ENCODE measurements around the gene CNTNAP2. TPM values are rescaled to one million over a fixed set of nuclear protein-coding genes. Genes with fewer than 3 reads are reported as not detected.

CNTNAP2 gene
- total and polyA plus RNA-seq, 2 donors (not counting 1 experiment from before 2014, with no cell fraction given) = not detected

DNA sequence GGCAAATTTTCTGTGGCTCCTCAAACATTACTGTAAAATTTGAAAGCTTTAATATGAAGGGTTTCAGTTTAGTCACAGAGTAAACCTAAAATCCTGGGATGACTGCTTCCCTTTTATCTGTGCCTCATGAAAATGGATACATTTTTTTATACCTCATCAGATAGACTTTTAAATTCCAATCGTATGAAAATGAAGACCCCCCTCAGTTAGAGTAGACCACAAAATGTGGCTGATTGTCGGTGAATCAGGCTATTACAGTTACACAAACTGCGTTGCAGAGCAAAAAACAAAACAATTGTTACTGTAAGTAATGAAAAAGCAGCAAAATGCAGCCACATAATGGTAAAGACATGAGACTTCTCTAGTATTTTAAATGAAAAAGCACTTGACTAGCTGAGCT lies 296.2 kb downstream of the CNTNAP2 start:
- DNase-seq (ENCODE audit: low read depth in 2 of 2) = peak in 1 of 2 donors; percentile 7
- Histone ChIP-seq H3K9ac (ENCODE audit: insufficient read depth, low read length) (no peak overlapping the region), H2AFZ (ENCODE audit: low read length) (no peak overlapping the region), H3K9me3 (ENCODE audit: control insufficient read depth, insufficient read depth, low read depth, low read length) (no peaks in the 10 kb centered on the region), H3K4me1 (ENCODE audit: control insufficient read depth, extremely low read depth, insufficient read depth, low read length) (no peaks in the 10 kb centered on the region), H3K27ac (ENCODE audit: insufficient read depth, low read length) (no peak overlapping the region), H3K4me3 (replicated peaks in 1 of 4; ENCODE audit: control extremely low read depth in 1 of 4, insufficient read depth in 1 of 4, low read depth in 3 of 4, low read length in 4 of 4) (no peak overlapping the region), H3K27me3 (ENCODE audit: control insufficient read depth, insufficient read depth, low read length) (no peaks in the 10 kb centered on the region), H3K4me2 (ENCODE audit: extremely low read depth, insufficient read depth, low read length) (no peak overlapping the region), H3K79me2 (ENCODE audit: control insufficient read depth, insufficient read depth, low read length) (no peaks in the 10 kb centered on the region), H3K36me3 (ENCODE audit: control insufficient read depth, insufficient read depth, low read length) (no peaks in the 10 kb centered on the region), H4K20me1 (ENCODE audit: control insufficient read depth, extremely low read depth, insufficient read depth, low read length) (no peaks in the 10 kb centered on the region)
- TF ChIP-seq EZH2 (IDR thresholded peaks at IDR 0.05; ENCODE audit: low read length, missing control alignments) (no peak), CTCF (conservative IDR thresholded peaks at IDR 0.05 in 1 of 2, IDR thresholded peaks at IDR 0.05 in 1 of 2; ENCODE audit: low read depth in 1 of 2, low read length in 2 of 2) (no peak)

DNA sequence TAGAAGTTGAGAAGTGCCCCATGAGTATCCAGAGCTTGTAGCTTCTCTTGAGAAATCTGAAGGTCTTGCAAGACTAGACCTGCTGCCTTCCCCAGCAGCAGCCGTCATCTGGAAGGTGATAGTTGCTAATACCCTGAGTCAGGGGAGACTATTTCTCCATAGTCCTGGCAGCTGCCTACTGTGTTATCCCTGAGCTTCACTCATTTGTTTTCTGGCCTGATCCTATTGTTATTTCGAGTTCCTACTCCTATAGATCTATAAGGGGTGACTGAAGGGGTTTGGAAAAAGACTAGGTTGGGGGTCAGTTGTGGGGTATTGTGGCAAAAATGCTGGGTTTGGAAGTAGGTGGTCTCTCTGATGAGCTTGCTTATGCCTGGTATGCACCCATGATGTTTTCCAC lies 297.8 kb downstream of the CNTNAP2 start:
- no peak overlapping the region for H3K9ac ChIP-seq (ENCODE audit: insufficient read depth, low read length)
- no peaks in the 10 kb centered on the region for H3K36me3 ChIP-seq (ENCODE audit: control insufficient read depth, insufficient read depth, low read length)
- no peak for DNase-seq (ENCODE audit: low read depth in 2 of 2)
- H3K9me3 ChIP-seq (ENCODE audit: control insufficient read depth, insufficient read depth, low read depth, low read length) = no peaks in the 10 kb centered on the region
- H2AFZ ChIP-seq (ENCODE audit: low read length) = no peak overlapping the region
- no peak overlapping the region for H3K27ac ChIP-seq (ENCODE audit: insufficient read depth, low read length)
- no peaks in the 10 kb centered on the region for H3K79me2 ChIP-seq (ENCODE audit: control insufficient read depth, insufficient read depth, low read length)
- H3K4me2 ChIP-seq (ENCODE audit: extremely low read depth, insufficient read depth, low read length) = no peak overlapping the region
- no peaks in the 10 kb centered on the region for H4K20me1 ChIP-seq (ENCODE audit: control insufficient read depth, extremely low read depth, insufficient read depth, low read length)
- H3K4me3 ChIP-seq (replicated peaks in 1 of 4; ENCODE audit: control extremely low read depth in 1 of 4, insufficient read depth in 1 of 4, low read depth in 3 of 4, low read length in 4 of 4) = no peak overlapping the region
- H3K27me3 ChIP-seq (ENCODE audit: control insufficient read depth, insufficient read depth, low read length) = no peaks in the 10 kb centered on the region
- TF ChIP-seq CTCF (conservative IDR thresholded peaks at IDR 0.05 in 1 of 2, IDR thresholded peaks at IDR 0.05 in 1 of 2; ENCODE audit: low read depth in 1 of 2, low read length in 2 of 2) = no peak
- TF ChIP-seq EZH2 (IDR thresholded peaks at IDR 0.05; ENCODE audit: low read length, missing control alignments) = no peak
- no peaks in the 10 kb centered on the region for H3K4me1 ChIP-seq (ENCODE audit: control insufficient read depth, extremely low read depth, insufficient read depth, low read length)

GRCh38 chr7:146414937-146415336 lies 298.3 kb downstream of the CNTNAP2 start:
- Histone ChIP-seq H2AFZ (ENCODE audit: low read length) (no peak overlapping the region), H3K9ac (ENCODE audit: insufficient read depth, low read length) (no peak overlapping the region), H4K20me1 (ENCODE audit: control insufficient read depth, extremely low read depth, insufficient read depth, low read length) (no peaks in the 10 kb centered on the region), H3K4me3 (replicated peaks in 1 of 4; ENCODE audit: control extremely low read depth in 1 of 4, insufficient read depth in 1 of 4, low read depth in 3 of 4, low read length in 4 of 4) (no peak overlapping the region), H3K79me2 (ENCODE audit: control insufficient read depth, insufficient read depth, low read length) (no peaks in the 10 kb centered on the region), H3K4me1 (ENCODE audit: control insufficient read depth, extremely low read depth, insufficient read depth, low read length) (no peaks in the 10 kb centered on the region), H3K36me3 (ENCODE audit: control insufficient read depth, insufficient read depth, low read length) (no peaks in the 10 kb centered on the region), H3K9me3 (ENCODE audit: control insufficient read depth, insufficient read depth, low read depth, low read length) (no peaks in the 10 kb centered on the region), H3K27ac (ENCODE audit: insufficient read depth, low read length) (no peak overlapping the region), H3K4me2 (ENCODE audit: extremely low read depth, insufficient read depth, low read length) (no peak overlapping the region), H3K27me3 (ENCODE audit: control insufficient read depth, insufficient read depth, low read length) (no peaks in the 10 kb centered on the region)
- DNase-seq (ENCODE audit: low read depth in 2 of 2) = no peak
- TF ChIP-seq EZH2 (IDR thresholded peaks at IDR 0.05; ENCODE audit: low read length, missing control alignments) = no peak
- TF ChIP-seq CTCF (conservative IDR thresholded peaks at IDR 0.05 in 1 of 2, IDR thresholded peaks at IDR 0.05 in 1 of 2; ENCODE audit: low read depth in 1 of 2, low read length in 2 of 2) = no peak

Data from fibroblast of lung (primary cell).